Measurements from ENCODE around the gene CCDC83. TPM values are rescaled to one million over a fixed set of nuclear protein-coding genes. Genes with fewer than 3 reads are reported as not detected.

CCDC83 gene
- total and polyA plus RNA-seq, 9 of the 15 experiments (the other 6 are each of a cell fraction or from before 2014, with no cell fraction given), result not detected

- ATAC-seq, result no peak
- TF ChIP-seq SIX5 (IDR thresholded peaks at IDR 0.05; ENCODE audit: borderline replicate concordance in 1 of 2, insufficient read depth in 1 of 2, low read depth in 1 of 2, low read length in 2 of 2), result no peak
- no peak for TF ChIP-seq HES1 (IDR thresholded peaks at IDR 0.05; ENCODE audit: low read depth)
- TF ChIP-seq EP300 (IDR thresholded peaks at IDR 0.05; ENCODE audit: low read length), result no peak
- TF ChIP-seq SMAD3 (CRISPR knock-in tag; conservative IDR thresholded peaks at IDR 0.05), result no peak
- no peak for TF ChIP-seq NCOA1 (IDR thresholded peaks at IDR 0.05; ENCODE audit: low read depth)
- no peak for TF ChIP-seq ZNF655 (CRISPR knock-in tag; IDR thresholded peaks at IDR 0.05)
- no peak for TF ChIP-seq MAFK (IDR thresholded peaks at IDR 0.05; ENCODE audit: low read length)
- no peak for TF ChIP-seq BRD9 (IDR thresholded peaks at IDR 0.05; ENCODE audit: low read depth, partially characterized antibody)
- TF ChIP-seq ARNT (IDR thresholded peaks at IDR 0.05), result no peak
- no peak for TF ChIP-seq ZNF75A (CRISPR knock-in tag; IDR thresholded peaks at IDR 0.05)
- no peak for TF ChIP-seq HMG20A (CRISPR knock-in tag; conservative IDR thresholded peaks at IDR 0.05)
- TF ChIP-seq TSHZ1 (CRISPR knock-in tag; IDR thresholded peaks at IDR 0.05), result no peak
- no peak for TF ChIP-seq ZNF146 (CRISPR knock-in tag; IDR thresholded peaks at IDR 0.05; ENCODE audit: unreplicated experiment)
- no peak for FAIRE-seq
- Histone ChIP-seq H3K4me2 (ENCODE audit: insufficient read depth, low read length) (no peak overlapping the region), H2AFZ (ENCODE audit: low read depth, low read length) (no peak overlapping the region), H3K9ac (ENCODE audit: insufficient read depth in 1 of 2, low read depth in 2 of 2, low read length in 2 of 2) (no peak overlapping the region), H3K9me3 (replicated peaks; ENCODE audit: control insufficient read depth, insufficient read depth, low read depth, low read length) (no peaks in the 10 kb centered on the region), H3K27ac (ENCODE audit: extremely low read depth, low read depth, low read length) (no peak overlapping the region), H3K4me3 (no peak overlapping the region), H3K79me2 (ENCODE audit: control insufficient read depth, insufficient read depth, low read length) (no peaks in the 10 kb centered on the region), H3K4me1 (replicated peaks in 1 of 2; ENCODE audit: control insufficient read depth in 2 of 2, insufficient read depth in 2 of 2, low read length in 2 of 2) (no peaks in the 10 kb centered on the region), H4K20me1 (replicated peaks; ENCODE audit: control insufficient read depth, insufficient read depth, low read length) (no peaks in the 10 kb centered on the region), H3K27me3 (ENCODE audit: control insufficient read depth in 2 of 2, insufficient read depth in 2 of 2, low read length in 2 of 2) (peaks cover 14 to 17% of the 10 kb centered on the region in 2 experiments; a peak in 4 of 5 replicates), H3K9me1 (ENCODE audit: control insufficient read depth, insufficient read depth, low read length) (no peaks in the 10 kb centered on the region), H3K36me3 (ENCODE audit: control insufficient read depth, insufficient read depth, low read length) (no peaks in the 10 kb centered on the region)
- no peak for DNase-seq (ENCODE audit: extremely low read depth in 1 of 4, low spot score in 3 of 4)
- WGBS (ENCODE audit: insufficient coverage, low coverage, missing lambda C conversion rate), result 0% methylated on average over 1 of the region's 1 CpG
- intact Hi-C loops (cut with micrococcal nuclease), result loop anchor here (10.0 kb wide), 1 partner anchor 234 kb away; no protein-coding TSS in a partner anchor
- POLR2A ChIA-PET, result interaction anchor here (0.6 kb wide), 1 partner anchor 115 kb away, joined by 3 read pairs; no protein-coding TSS in a partner anchor
- no TSS peak for BruUV-seq (replicated peaks)
- CTCF ChIA-PET (ENCODE audit: low intra/inter-chr PET ratio), result no interaction called here
- in situ Hi-C loops (cut with MboI), result no loop called here
These were observed 26.6 kb upstream of the CCDC83 start for GRCh38 chr11:85828640-85828978.

Measured in K562 (cell line).